Measurements from ENCODE around the gene RAB11FIP4.

GRCh38 chr17:31459716-31460115 is 68.2 kb downstream of the RAB11FIP4 start:
- TF ChIP-seq CTCF (conservative IDR thresholded peaks at IDR 0.05; ENCODE audit: low read length) (no peak), EZH2phosphoT487 (IDR thresholded peaks at IDR 0.05; ENCODE audit: borderline replicate concordance) (no peak)
